HG02610 (cell line): ENCODE measurements around the gene COL6A2.
"Not testable (repeated sequence)": the region's sequence is repeated elsewhere in the genome, so short reads cannot be mapped to it uniquely, and the experiment has no call there.

Experiments
- ATAC-seq: cut with Tn5 transposase; IDR thresholded peaks from one replicate; pipeline ENCODE4 v1.9.1; 2021; ENCODE audit warnings: mild to moderate bottlenecking, moderate library complexity; ENCODE audit not compliant: unreplicated experiment

Gene COL6A2

GRCh38 chr21:46078322-46078977, 19.5 kb upstream of the COL6A2 start:
- no peak for ATAC-seq

DNA sequence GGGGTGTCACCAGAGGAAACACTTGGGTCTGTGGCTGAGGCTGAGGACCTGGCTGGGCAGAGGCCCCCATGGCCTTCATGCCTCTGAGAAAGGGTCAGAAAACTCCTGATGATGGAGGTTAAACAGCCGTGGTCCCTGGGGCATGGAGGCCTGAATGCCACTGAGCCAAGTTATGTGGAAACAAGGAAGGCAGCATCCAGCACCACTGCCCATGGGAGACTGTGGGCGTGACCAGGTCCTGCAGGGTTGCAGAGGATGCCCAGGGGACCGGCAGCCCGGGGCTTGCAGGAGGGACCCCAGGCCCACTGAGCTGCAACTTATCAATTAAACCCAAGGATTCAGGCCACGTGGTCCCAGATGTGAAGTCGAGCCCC, 18.9 kb upstream of the COL6A2 start:
- ATAC-seq = no peak

DNA sequence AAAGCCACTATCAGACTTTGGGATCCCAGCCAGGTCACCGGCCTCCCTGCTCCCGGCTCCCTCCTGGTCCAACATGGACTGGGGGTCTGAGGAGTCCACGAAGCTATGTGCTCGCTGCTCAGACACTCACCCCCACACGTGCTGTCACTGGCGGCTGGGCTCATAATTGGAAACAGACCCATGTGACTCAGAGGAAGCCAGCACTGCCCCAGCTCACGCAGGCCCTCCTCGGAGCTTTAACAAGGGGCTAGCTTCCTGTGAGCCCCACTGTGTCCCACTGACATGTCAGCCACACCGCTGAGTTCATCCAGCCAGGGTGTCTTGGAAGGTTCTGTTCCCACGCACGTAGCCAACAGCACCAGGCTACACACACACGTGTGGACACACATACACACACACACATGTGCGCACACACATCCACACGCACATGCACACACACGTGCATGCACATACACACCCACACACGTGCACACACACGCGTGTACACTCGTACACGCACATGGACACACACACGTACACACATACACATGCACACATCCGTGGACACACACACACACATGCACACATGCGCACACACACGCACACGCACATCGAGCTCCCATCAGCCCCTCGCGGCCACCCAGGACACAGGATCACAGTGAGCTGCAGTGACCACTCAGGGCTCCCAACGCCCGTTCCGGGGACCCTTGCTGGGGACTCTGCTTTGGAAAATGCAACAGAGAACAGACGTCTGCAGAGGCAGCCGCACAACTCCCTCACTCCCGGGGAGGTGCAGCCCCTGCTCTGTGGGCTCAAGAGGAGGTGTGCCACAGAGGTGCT, 18.4 kb upstream of the COL6A2 start:
- no peak for ATAC-seq

DNA sequence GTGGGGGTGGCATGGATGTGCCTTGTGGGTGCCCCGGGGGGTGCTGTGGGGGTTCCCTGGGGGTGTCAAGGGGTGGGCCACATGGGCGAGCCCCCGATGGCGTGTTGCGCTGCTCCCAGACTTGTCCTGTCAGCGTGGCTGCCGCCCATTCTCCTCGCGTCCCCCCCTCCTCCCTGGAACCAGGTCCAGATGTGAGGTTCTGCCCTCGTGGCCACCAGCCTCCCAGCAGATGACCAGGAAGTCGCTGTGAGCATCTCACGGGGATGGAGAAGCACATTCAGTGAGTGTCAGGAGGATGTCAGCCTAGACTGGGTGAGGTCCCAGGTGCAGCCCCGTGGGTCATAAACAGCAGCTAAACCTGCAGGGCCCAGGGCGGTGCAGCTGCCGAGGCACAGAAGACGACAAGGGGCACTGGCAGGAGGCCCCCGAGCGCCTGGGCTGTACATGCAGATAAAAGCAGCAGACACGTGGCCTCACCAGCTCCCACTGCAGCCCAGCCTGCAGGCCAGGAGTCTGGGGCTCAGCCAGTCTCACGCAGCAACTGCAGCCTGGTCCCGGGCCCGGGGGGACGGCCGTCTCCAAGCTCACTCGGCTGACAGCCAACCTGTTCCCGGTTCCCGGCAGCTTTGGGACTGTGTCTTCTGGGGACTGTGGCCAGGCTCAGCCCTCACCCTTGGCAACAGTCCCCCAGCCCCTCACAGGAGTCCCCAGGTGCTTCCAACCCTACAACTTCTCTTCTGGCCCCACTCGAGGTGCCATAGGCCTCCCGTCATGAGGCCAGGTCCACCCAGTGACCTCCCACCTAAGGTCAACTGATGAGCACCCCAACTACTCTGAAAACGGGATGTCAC, 17.5 kb upstream of the COL6A2 start:
- no peak for ATAC-seq

- ATAC-seq = no peak
These were observed 16.7 kb upstream of the COL6A2 start for GRCh38 chr21:46081022-46081861.

DNA sequence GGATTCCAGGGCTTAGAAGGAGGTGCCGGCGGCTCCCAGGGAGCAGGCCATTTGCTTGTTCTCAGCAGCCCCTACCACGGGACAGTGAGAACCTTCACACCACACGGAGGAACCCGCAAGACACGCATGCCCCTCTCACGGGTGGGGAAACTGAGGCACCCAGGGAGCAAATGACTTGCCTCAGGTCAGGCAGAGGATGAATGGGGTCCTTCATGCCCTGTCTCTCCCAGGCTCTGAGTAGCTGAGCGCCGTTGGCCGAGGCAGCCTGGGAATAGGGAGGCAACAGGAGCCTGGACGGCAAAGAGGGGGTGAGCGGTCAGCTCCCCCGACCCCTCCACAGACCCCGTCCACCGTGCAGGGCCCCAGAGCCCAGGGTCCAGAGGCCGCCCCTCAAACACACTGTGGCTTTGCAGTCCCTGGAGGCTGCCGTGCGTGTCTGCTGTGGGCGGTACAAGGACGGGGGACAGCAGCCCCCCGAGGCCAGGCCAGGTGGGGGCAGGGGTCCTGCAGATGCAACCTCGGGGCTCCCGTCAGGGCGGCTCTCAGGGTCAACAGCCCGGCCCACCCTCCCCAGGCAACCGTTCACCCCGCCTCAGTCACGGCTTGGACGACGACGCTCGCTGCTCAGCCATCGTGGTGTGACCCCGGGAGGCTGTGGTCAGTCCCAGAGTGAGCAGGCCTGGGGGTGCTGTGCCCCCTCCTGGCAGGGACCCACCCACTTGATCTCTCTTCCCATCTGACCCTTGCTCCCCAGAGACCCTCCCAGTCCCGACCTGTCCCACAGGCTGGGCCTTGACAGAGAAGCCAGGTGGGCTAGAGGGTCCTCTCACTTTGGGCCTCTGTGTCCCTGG, 15.8 kb upstream of the COL6A2 start:
- ATAC-seq = no peak

GRCh38 chr21:46082713-46082962, 15.3 kb upstream of the COL6A2 start:
- no peak for ATAC-seq

DNA sequence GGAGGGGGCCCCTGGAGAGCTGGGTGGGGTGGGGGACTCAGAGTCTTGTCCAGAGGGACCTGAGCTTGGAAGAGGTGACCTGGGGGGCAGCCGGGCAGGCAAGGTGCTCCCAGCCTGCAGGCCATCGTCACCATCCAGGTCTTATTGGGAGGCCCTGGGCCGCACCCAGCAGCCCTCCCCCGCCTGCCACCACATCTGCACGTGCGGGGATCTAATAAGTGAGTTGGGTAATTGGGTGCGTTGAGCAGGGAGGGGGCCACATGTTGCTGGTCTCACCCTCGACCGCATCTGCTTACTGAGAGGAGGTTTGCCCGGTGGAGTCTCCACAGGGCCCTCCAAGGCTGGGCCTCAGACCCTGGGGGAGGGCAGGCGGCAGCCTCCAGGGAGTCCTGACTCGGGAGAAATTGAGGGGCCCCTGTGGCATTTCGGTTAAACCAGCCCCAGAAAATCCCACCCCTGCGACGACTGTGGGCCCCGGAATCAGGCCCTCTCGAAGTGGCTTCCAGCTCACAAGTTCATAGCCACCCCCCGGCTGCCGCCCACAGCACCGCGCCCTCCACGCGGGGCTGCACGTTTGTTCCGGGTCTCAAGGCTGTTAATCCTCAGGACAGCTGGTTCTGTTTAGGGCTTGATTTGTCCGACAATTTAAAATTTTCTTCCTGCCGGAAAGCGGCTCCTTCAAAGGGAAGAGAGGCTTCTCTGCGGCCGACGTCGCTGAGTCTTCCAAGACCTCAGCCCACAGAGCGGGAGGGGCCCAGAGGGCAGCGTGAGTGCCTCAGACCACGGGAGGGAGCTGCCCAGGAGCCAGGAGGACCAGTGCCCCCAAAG, 14.7 kb upstream of the COL6A2 start:
- ATAC-seq = no peak

- no peak for ATAC-seq
These were observed 13.9 kb upstream of the COL6A2 start for GRCh38 chr21:46083791-46084561.

- no peak for ATAC-seq
These were observed 13.2 kb upstream of the COL6A2 start for GRCh38 chr21:46084709-46085108.

DNA sequence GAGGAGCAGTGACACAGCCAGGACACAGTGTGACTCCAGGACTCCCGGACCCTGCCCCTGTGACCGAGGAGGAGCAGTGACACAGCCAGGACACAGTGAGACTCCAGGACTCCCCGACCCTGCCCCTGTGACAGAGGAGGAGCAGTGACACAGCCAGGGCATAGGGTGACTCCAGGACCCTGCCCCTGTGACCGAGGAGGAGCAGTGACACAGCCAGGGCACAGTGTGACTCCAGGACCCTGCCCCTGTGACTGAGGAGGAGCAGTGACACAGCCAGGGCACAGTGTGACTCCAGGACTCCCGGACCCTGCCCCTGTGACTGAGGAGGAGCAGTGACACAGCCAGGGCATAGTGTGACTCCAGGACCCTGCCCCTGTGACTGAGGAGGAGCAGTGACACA, 12.7 kb upstream of the COL6A2 start:
- ATAC-seq = not testable (repeated sequence)

DNA sequence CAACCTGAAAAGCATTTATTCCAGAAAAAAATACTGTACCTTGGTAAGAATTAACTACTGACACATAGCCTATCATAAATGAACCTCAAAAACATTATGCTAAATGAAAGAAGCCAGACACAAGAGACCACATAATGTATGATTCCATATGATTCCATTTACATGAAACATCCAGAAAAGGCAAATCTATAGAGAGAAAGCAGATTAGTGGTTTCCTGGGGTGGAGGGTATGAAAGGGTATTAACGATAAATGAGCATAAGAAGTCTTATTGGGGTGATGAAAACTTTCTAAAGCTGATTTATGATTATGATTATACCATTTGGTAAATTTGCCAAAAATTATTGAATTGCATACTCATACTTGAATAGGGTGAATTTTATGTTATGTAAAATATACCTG, 10.3 kb upstream of the COL6A2 start:
- ATAC-seq = no peak

GRCh38 chr21:46088189-46088588, 9.7 kb upstream of the COL6A2 start:
- ATAC-seq = no peak

DNA sequence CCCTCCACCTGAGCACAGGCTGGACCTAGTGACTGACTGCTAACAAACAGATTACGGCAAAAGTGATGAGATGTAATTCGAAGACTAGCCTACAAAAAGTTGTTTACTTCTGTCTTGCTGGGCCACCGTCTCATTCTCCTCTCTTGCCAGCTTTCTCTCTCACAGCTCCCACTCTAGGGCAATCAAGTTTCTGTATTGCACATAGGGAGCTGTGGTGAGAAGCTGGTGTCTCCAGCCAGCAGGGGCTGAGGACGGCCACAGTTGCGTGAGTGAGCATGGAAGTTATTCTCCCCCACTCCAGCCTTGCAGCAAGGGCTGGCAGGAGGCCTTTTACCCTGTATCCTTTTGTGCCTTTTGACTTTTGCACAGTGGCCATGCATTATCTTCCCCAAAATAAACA, 8.6 kb upstream of the COL6A2 start:
- no peak for ATAC-seq

GRCh38 chr21:46091118-46091517, 6.8 kb upstream of the COL6A2 start:
- no peak for ATAC-seq

GRCh38 chr21:46091631-46092025, 6.3 kb upstream of the COL6A2 start:
- no peak for ATAC-seq

DNA sequence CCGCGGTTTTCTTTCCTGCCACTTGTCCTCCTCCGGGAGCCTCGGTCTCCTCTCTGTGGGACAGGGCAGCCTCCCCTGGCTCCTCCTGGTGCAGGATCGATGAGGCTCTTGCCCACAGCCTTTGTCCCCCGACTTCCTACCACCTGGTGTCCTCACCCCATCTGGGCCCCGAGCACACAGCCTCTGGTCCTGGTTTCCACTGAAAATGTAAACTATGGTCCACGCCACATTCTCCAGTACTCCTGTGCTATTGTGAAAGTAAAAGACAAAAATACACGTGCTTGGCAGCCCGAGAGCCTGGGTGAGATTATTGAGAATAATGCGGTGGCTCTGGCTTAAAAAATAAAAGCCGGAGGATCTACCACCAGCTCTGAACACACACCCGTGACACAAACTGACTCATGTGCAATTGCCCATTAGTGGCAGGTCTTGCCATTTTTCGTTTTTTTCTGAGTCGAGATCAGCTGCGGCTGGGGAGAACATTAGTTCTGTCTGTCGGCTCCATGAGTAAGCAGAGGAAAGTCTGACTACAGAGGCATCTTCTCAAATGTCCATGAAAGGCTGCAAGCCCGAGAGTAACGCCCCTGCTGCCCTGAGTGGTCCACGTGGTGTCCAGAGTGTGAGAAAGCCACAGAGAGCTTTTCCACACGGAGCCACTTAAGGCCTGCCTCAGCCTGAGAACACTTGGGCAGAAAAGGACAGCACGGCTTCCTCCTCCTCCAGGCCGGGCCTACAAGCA, 5.7 kb upstream of the COL6A2 start:
- ATAC-seq = no peak
